BLaER1 (cell line): ENCODE measurements around the gene JPT2.

Experiments
- H3K27ac ChIP-seq: shearing (Covaris generic); formaldehyde crosslinking; 2 replicates; pipeline ENCODE4 v1.8.1; 2022
- H3K27me3 ChIP-seq: shearing (Covaris generic); formaldehyde crosslinking; 2 replicates; pipeline ENCODE4 v1.8.1; 2022
- H3K36me3 ChIP-seq: shearing (Covaris generic); formaldehyde crosslinking; 2 replicates; pipeline ENCODE4 v1.8.1; 2022
- H3K4me1 ChIP-seq: shearing (Covaris generic); formaldehyde crosslinking; 2 replicates; pipeline ENCODE4 v1.8.1; 2022
- H3K4me2 ChIP-seq: shearing (Covaris generic); formaldehyde crosslinking; 2 replicates; pipeline ENCODE4 v1.8.1; 2022
- H3K4me3 ChIP-seq: shearing (Covaris generic); formaldehyde crosslinking; 2 replicates; pipeline ENCODE4 v1.8.1; 2022
- H3K9ac ChIP-seq: shearing (Covaris generic); formaldehyde crosslinking; 2 replicates; pipeline ENCODE4 v1.8.1; 2022
- H3K9me3 ChIP-seq: shearing (Covaris generic); formaldehyde crosslinking; 2 replicates; pipeline ENCODE4 v1.8.1; 2022
- H4K20me1 ChIP-seq: shearing (Covaris generic); formaldehyde crosslinking; 2 replicates; pipeline ENCODE4 v1.8.1; 2022
- Cebpa-rat ChIP-seq: shearing (Covaris generic); IDR thresholded peaks from 2 replicates; pipeline ENCODE4 v1.8.1; 2022

The JPT2 gene, protein sequence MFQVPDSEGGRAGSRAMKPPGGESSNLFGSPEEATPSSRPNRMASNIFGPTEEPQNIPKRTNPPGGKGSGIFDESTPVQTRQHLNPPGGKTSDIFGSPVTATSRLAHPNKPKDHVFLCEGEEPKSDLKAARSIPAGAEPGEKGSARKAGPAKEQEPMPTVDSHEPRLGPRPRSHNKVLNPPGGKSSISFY

GRCh38 chr16:1677942-1678499 lies at the start of gene JPT2:
JPT2 (plus strand) TSS chr16:1678279; CDS start chr16:1678313, 34 bp downstream.
- TF ChIP-seq Cebpa-rat: no peak
- peak within 1 kb of the TSS; percentile 85 for H3K4me2 ChIP-seq
- peaks cover 59% of the 10 kb centered on the region for H3K4me1 ChIP-seq
- H3K9me3 ChIP-seq: no peaks in the 10 kb centered on the region
- H3K4me3 ChIP-seq: peak within 1 kb of the TSS; percentile 84
- H3K36me3 ChIP-seq: peaks cover 67% of the 10 kb centered on the region
- peak within 1 kb of the TSS; percentile 92 for H3K9ac ChIP-seq
- H3K27ac ChIP-seq: peak within 1 kb of the TSS; percentile 90
- peaks cover 62% of the 10 kb centered on the region for H4K20me1 ChIP-seq
- H3K27me3 ChIP-seq: no peaks in the 10 kb centered on the region

DNA sequence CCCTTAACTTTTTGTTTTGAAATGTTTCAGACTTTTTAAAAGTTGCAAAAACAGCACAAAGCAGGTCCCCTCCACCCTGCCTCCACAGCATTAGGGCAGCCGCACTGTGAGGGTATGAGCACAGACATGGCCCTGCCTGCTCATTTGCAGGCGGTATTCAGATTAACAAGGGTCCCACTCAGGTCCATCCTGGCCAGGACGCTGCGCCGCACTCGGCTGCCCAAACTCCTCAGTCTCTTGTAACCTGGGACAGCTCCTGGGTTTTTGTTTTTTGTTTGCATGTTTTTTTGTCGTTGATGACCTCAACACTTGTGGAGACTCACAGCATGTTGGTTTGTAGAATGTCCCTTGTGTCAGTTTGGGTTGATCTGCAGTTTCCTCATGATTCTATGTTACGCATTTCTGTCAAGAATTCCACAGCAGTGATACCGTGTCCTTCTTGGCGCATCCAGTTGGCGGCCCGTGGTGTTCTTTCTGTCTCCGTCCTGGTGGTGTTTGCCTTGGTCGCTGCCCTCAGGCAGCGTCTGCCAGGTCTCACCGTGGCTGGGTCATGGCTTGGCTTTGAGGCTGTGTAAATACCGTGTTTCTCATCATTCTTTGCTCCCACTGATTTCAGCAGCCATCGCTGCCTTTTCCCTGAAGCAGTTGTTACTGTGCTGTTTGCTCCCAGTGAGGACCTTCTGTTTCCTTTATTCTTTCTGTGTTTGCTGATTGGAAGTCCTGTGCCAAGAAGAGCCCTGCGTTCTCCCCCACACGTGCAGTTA lies 47.4 kb upstream of the JPT2 start:
- Histone ChIP-seq H3K9ac (no peak overlapping the region), H3K4me3 (no peak overlapping the region)
- no peak for TF ChIP-seq Cebpa-rat

GRCh38 chr16:1631230-1631629 lies 46.8 kb upstream of the JPT2 start:
- H3K4me2 ChIP-seq: no peak overlapping the region
- H3K36me3 ChIP-seq: peaks cover 100% of the 10 kb centered on the region
- no peak overlapping the region for H3K27ac ChIP-seq
- peaks cover 66% of the 10 kb centered on the region for H4K20me1 ChIP-seq
- no peak for TF ChIP-seq Cebpa-rat
- H3K9ac ChIP-seq: no peak overlapping the region
- no peaks in the 10 kb centered on the region for H3K9me3 ChIP-seq
- H3K4me1 ChIP-seq: no peaks in the 10 kb centered on the region
- H3K4me3 ChIP-seq: no peak overlapping the region
- H3K27me3 ChIP-seq: no peaks in the 10 kb centered on the region

More for the DNA sequence above, 47.4 kb upstream of the JPT2 start:
- Histone ChIP-seq H3K36me3 (peaks cover 100% of the 10 kb centered on the region), H3K9me3 (no peaks in the 10 kb centered on the region), H3K4me2 (no peak overlapping the region), H3K4me1 (no peaks in the 10 kb centered on the region), H4K20me1 (peaks cover 72% of the 10 kb centered on the region), H3K27me3 (no peaks in the 10 kb centered on the region), H3K27ac (no peak overlapping the region)

DNA sequence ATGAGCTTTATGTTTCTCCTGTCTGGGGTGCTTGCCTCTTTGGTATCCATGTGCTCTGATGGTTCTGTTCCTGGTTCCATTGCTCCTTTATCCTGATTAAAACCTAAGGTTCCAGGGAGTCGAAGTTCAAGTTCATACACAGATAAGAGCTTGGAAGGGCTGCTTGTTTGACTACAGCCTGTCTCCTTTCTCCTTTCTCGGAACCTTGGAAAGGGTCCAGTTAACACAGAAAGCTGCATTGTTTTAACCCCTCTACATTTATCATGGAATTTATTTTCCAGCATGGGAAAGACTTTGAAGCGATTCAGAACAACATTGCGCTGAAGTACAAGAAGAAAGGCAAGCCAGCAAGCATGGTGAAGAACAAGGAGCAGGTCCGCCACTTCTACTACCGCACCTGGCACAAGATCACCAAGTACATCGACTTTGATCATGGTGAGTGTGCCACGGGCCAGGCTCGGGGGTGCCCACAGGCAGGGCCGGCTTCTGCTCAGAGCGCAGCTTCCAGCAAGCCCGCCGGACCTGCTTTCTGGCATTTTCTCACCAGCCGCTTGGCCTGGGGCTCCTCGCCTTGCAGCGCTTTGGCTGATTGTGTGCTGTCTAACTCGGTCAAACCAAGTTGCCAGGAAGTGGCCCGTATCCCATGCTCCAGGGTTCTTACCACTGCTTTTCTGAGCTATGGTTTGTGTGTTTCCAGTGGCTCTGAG lies 46.0 kb upstream of the JPT2 start:
- Histone ChIP-seq H3K27me3 (no peaks in the 10 kb centered on the region), H3K4me3 (no peak overlapping the region), H3K9ac (no peak overlapping the region), H3K4me2 (no peak overlapping the region), H3K36me3 (peaks cover 100% of the 10 kb centered on the region), H4K20me1 (peaks cover 57% of the 10 kb centered on the region), H3K4me1 (no peaks in the 10 kb centered on the region), H3K27ac (no peak overlapping the region), H3K9me3 (no peaks in the 10 kb centered on the region)
- no peak for TF ChIP-seq Cebpa-rat

- peaks cover 52% of the 10 kb centered on the region for H4K20me1 ChIP-seq
- TF ChIP-seq Cebpa-rat: no peak
- H3K4me3 ChIP-seq: no peak overlapping the region
- H3K9ac ChIP-seq: no peak overlapping the region
- H3K9me3 ChIP-seq: no peaks in the 10 kb centered on the region
- H3K27me3 ChIP-seq: no peaks in the 10 kb centered on the region
- 0 out of 2 replicates have a peak overlapping the region, but pooled peaks have one; percentile 15 for H3K27ac ChIP-seq
- H3K4me2 ChIP-seq: no peak overlapping the region
- H3K4me1 ChIP-seq: no peaks in the 10 kb centered on the region
- H3K36me3 ChIP-seq: peaks cover 100% of the 10 kb centered on the region
These were observed 45.5 kb upstream of the JPT2 start for GRCh38 chr16:1632638-1632970.

GRCh38 chr16:1633310-1633709 lies 44.8 kb upstream of the JPT2 start:
- Histone ChIP-seq H3K9ac (no peak overlapping the region), H3K4me3 (no peak overlapping the region), H3K9me3 (no peaks in the 10 kb centered on the region), H3K27me3 (no peaks in the 10 kb centered on the region), H3K4me1 (peaks cover 6% of the 10 kb centered on the region), H3K36me3 (peaks cover 100% of the 10 kb centered on the region), H4K20me1 (peaks cover 45% of the 10 kb centered on the region), H3K4me2 (no peak overlapping the region), H3K27ac (no peak overlapping the region)
- TF ChIP-seq Cebpa-rat: no peak

DNA sequence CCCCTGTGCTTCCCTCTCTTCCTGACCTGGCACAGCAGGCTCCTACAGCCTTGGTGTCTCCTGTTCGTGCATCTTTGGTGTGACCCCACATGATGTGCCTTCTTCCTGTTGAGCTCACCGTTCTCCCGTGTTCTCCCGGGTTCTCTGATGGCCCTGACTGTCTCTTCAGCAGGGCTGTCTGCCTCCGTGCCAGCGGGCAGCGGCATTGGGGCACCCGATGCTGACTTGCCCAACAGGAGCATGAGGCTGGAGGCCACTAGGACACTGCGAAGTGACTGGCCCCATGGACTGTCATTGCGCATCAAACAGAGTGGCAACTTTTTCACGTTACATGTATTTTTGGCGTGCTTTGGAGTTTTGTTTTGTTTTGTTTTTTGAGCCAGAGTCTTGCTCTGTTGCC lies 43.5 kb upstream of the JPT2 start:
- Histone ChIP-seq H3K27me3 (no peaks in the 10 kb centered on the region), H3K4me3 (no peak overlapping the region), H3K4me1 (peaks cover 18% of the 10 kb centered on the region), H3K27ac (no peak overlapping the region), H4K20me1 (peaks cover 33% of the 10 kb centered on the region), H3K9ac (no peak overlapping the region), H3K4me2 (no peak overlapping the region), H3K36me3 (peaks cover 100% of the 10 kb centered on the region), H3K9me3 (no peaks in the 10 kb centered on the region)
- no peak for TF ChIP-seq Cebpa-rat

DNA sequence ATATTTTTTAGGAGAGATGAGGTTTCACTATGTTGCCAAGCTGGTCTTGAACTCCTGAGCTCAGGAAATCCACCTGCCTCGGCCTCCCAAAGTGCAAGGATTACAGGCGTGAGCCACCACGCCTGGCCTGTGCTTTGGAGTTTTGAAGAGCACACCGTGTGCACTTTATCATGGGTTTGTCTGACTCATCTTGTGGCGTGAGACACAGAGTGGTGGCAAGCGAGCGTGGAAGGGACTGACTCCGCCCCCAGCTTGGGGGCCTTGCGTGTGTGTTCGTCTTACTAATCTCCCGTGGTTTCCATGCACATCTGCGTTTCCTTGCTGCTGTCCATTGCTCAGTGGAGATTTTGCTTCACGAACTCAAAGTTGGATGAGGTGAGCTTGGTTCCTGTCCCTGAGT lies 43.0 kb upstream of the JPT2 start:
- H3K4me1 ChIP-seq: peaks cover 23% of the 10 kb centered on the region
- no peaks in the 10 kb centered on the region for H3K9me3 ChIP-seq
- no peaks in the 10 kb centered on the region for H3K27me3 ChIP-seq
- no peak overlapping the region for H3K9ac ChIP-seq
- no peak overlapping the region for H3K4me3 ChIP-seq
- H3K36me3 ChIP-seq: peaks cover 95% of the 10 kb centered on the region
- H3K4me2 ChIP-seq: no peak overlapping the region
- peaks cover 27% of the 10 kb centered on the region for H4K20me1 ChIP-seq
- TF ChIP-seq Cebpa-rat: no peak
- 0 out of 2 replicates have a peak overlapping the region, but pooled peaks have one; percentile 10 for H3K27ac ChIP-seq

GRCh38 chr16:1637526-1637925 lies 40.6 kb upstream of the JPT2 start:
- Histone ChIP-seq H3K36me3 (peaks cover 94% of the 10 kb centered on the region), H3K4me1 (peaks cover 48% of the 10 kb centered on the region)
- no peak for TF ChIP-seq Cebpa-rat

More at GRCh38 chr16:1637526-1637925, 40.6 kb upstream of the JPT2 start:
- H3K9me3 ChIP-seq: no peaks in the 10 kb centered on the region
- H3K9ac ChIP-seq: no peak overlapping the region
- peak overlapping the region; percentile 8; the same call in 1 of the 2 replicates for H3K27ac ChIP-seq
- H3K4me3 ChIP-seq: no peak overlapping the region
- no peaks in the 10 kb centered on the region for H3K27me3 ChIP-seq
- no peak overlapping the region for H3K4me2 ChIP-seq
- peaks cover 3% of the 10 kb centered on the region; the same call in 1 of the 2 replicates for H4K20me1 ChIP-seq
